Measurements from ENCODE around the gene NSMF.

NSMF gene

GRCh38 chr9:137445930-137446431 lies 13.2 kb downstream of the NSMF start:
- Histone ChIP-seq H3K36me3 (peaks cover 7% of the 10 kb centered on the region), H3K9me3 (ENCODE audit: severe bottlenecking) (no peaks in the 10 kb centered on the region), H3K27ac (no peak overlapping the region), H3K4me3 (ENCODE audit: low read depth, low read length) (no peak overlapping the region), H3K27me3 (ENCODE audit: insufficient read depth, low read depth, severe bottlenecking) (no peaks in the 10 kb centered on the region)
- no peak for DNase-seq
- 0 out of 2 replicates have a peak, but pooled peaks have one; percentile 1 for TF ChIP-seq CTCF (IDR thresholded peaks at IDR 0.05; ENCODE audit: low read depth, low read length)

- H3K27ac ChIP-seq, result no peak overlapping the region
- H3K9me3 ChIP-seq (ENCODE audit: severe bottlenecking), result no peaks in the 10 kb centered on the region
- peaks cover 7% of the 10 kb centered on the region for H3K36me3 ChIP-seq
- peak; percentile 74 for TF ChIP-seq CTCF (IDR thresholded peaks at IDR 0.05; ENCODE audit: low read depth, low read length)
- H3K27me3 ChIP-seq (ENCODE audit: insufficient read depth, low read depth, severe bottlenecking), result no peaks in the 10 kb centered on the region
- DNase-seq, result peak; percentile 84
- peak overlapping the region; percentile 26 for H3K4me3 ChIP-seq (ENCODE audit: low read depth, low read length)
These were observed 13.8 kb downstream of the NSMF start for GRCh38 chr9:137445275-137445807.

GRCh38 chr9:137444106-137444790 lies 14.9 kb downstream of the NSMF start:
- H3K4me3 ChIP-seq (ENCODE audit: low read depth, low read length), result no peak overlapping the region
- H3K9me3 ChIP-seq (ENCODE audit: severe bottlenecking), result no peaks in the 10 kb centered on the region
- no peak overlapping the region for H3K27ac ChIP-seq
- H3K27me3 ChIP-seq (ENCODE audit: insufficient read depth, low read depth, severe bottlenecking), result no peaks in the 10 kb centered on the region
- no peak for DNase-seq
- no peak for TF ChIP-seq CTCF (IDR thresholded peaks at IDR 0.05; ENCODE audit: low read depth, low read length)
- H3K36me3 ChIP-seq, result peaks cover 4% of the 10 kb centered on the region

GRCh38 chr9:137441935-137442321 lies 17.2 kb downstream of the NSMF start:
- no peak for TF ChIP-seq CTCF (IDR thresholded peaks at IDR 0.05; ENCODE audit: low read depth, low read length)
- H3K27me3 ChIP-seq (ENCODE audit: insufficient read depth, low read depth, severe bottlenecking), result no peaks in the 10 kb centered on the region
- peak overlapping the region; percentile 5; the same call in 1 of the 2 replicates for H3K4me3 ChIP-seq (ENCODE audit: low read depth, low read length)
- no peak for DNase-seq
- no peak overlapping the region for H3K27ac ChIP-seq
- no peaks in the 10 kb centered on the region for H3K9me3 ChIP-seq (ENCODE audit: severe bottlenecking)
- no peaks in the 10 kb centered on the region for H3K36me3 ChIP-seq

GRCh38 chr9:137441289-137441934 lies 17.7 kb downstream of the NSMF start, which contains the start of gene ENTPD8:
Gene ENTPD8 (minus strand): TSS chr9:137441357. CDS start chr9:137438285, 3,072 bp downstream.
- H3K4me3 ChIP-seq (ENCODE audit: low read depth, low read length), result peak within 1 kb of the TSS; percentile 43
- no peaks in the 10 kb centered on the region for H3K9me3 ChIP-seq (ENCODE audit: severe bottlenecking)
- H3K27me3 ChIP-seq (ENCODE audit: insufficient read depth, low read depth, severe bottlenecking), result no peaks in the 10 kb centered on the region
- no peak for TF ChIP-seq CTCF (IDR thresholded peaks at IDR 0.05; ENCODE audit: low read depth, low read length)
- peak; percentile 95 for DNase-seq
- no peaks in the 10 kb centered on the region for H3K36me3 ChIP-seq
- H3K27ac ChIP-seq, result peak within 1 kb of the TSS; percentile 54

Data from WERI-Rb-1 (cell line).